ENCODE measurements around the gene VRK3.

The VRK3 gene

GRCh38 chr19:49937750-49938381 is 87.3 kb downstream of the VRK3 start:
- H3K4me2 ChIP-seq, result peak overlapping the region; percentile 6; the same call in 1 of the 2 replicates
- no peak overlapping the region for H3K9ac ChIP-seq
- no peaks in the 10 kb centered on the region for H4K20me1 ChIP-seq (ENCODE audit: insufficient read depth)
- H2AFZ ChIP-seq (ENCODE audit: low read depth), result peak overlapping the region; percentile 39
- no peaks in the 10 kb centered on the region for H3K79me2 ChIP-seq (ENCODE audit: insufficient read depth, low read depth)
- H3K27ac ChIP-seq, result no peak overlapping the region
- peaks cover 8% of the 10 kb centered on the region; the same call in 1 of the 2 replicates for H3K27me3 ChIP-seq (ENCODE audit: insufficient read depth, low read depth)
- H3K36me3 ChIP-seq (ENCODE audit: insufficient read depth), result no peaks in the 10 kb centered on the region
- TF ChIP-seq, protein P1, sequence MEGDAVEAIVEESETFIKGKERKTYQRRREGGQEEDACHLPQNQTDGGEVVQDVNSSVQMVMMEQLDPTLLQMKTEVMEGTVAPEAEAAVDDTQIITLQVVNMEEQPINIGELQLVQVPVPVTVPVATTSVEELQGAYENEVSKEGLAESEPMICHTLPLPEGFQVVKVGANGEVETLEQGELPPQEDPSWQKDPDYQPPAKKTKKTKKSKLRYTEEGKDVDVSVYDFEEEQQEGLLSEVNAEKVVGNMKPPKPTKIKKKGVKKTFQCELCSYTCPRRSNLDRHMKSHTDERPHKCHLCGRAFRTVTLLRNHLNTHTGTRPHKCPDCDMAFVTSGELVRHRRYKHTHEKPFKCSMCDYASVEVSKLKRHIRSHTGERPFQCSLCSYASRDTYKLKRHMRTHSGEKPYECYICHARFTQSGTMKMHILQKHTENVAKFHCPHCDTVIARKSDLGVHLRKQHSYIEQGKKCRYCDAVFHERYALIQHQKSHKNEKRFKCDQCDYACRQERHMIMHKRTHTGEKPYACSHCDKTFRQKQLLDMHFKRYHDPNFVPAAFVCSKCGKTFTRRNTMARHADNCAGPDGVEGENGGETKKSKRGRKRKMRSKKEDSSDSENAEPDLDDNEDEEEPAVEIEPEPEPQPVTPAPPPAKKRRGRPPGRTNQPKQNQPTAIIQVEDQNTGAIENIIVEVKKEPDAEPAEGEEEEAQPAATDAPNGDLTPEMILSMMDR (conservative IDR thresholded peaks at IDR 0.05; ENCODE audit: low read depth, low read length), result peak; percentile 98
- no peak overlapping the region for H3K4me3 ChIP-seq (IDR thresholded peaks at IDR 0.05; ENCODE audit: insufficient read depth, low read depth, low read length)
- H3K4me1 ChIP-seq (ENCODE audit: low read depth, poor library complexity, severe bottlenecking), result no peaks in the 10 kb centered on the region

- Histone ChIP-seq H2AFZ (ENCODE audit: low read depth) (no peak overlapping the region), H3K27ac (no peak overlapping the region), H3K9ac (no peak overlapping the region), H4K20me1 (ENCODE audit: insufficient read depth) (0 out of 2 replicates have a peak, but pooled peaks cover 3% of the 10 kb centered on the region), H3K36me3 (ENCODE audit: insufficient read depth) (peaks cover 5% of the 10 kb centered on the region; the same call in 1 of the 2 replicates), H3K4me3 (IDR thresholded peaks at IDR 0.05; ENCODE audit: insufficient read depth, low read depth, low read length) (no peak overlapping the region), H3K79me2 (ENCODE audit: insufficient read depth, low read depth) (peaks cover 4% of the 10 kb centered on the region; the same call in 1 of the 2 replicates), H3K4me1 (ENCODE audit: low read depth, poor library complexity, severe bottlenecking) (no peaks in the 10 kb centered on the region), H3K27me3 (ENCODE audit: insufficient read depth, low read depth) (no peaks in the 10 kb centered on the region; the same call in 1 of the 2 replicates), H3K4me2 (no peak overlapping the region)
- TF ChIP-seq, protein P1 (conservative IDR thresholded peaks at IDR 0.05; ENCODE audit: low read depth, low read length), result no peak
Observed at GRCh38 chr19:49936549-49936948, 88.6 kb downstream of the VRK3 start.

DNA sequence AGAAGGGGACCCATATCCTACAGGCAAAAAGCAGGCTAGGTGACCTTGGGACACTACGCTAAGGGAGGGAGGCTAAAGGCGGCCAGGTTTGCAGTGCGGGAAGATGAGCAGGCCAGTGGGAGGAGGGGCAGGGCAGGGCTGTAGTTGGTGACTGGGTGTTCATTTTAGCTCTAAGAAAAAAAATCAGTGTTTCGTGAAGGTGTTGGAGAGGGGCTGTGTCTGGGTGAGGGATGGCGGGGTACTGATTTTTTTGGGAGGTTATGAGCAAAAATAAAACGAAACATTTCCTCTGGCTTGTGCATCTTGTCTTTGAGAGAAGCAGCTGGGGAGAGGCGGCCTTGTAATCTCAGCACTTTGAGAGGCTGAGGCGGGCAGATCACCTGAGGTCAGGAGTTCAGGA is 91.5 kb downstream of the VRK3 start:
- Histone ChIP-seq H3K27ac (no peak overlapping the region), H3K27me3 (ENCODE audit: insufficient read depth, low read depth) (no peaks in the 10 kb centered on the region), H3K9ac (no peak overlapping the region), H2AFZ (ENCODE audit: low read depth) (no peak overlapping the region), H3K36me3 (ENCODE audit: insufficient read depth) (peaks cover 9% of the 10 kb centered on the region; the same call in 1 of the 2 replicates), H4K20me1 (ENCODE audit: insufficient read depth) (peaks cover 3% of the 10 kb centered on the region; the same call in 1 of the 2 replicates), H3K4me2 (no peak overlapping the region), H3K79me2 (ENCODE audit: insufficient read depth, low read depth) (peaks cover 29% of the 10 kb centered on the region), H3K4me1 (ENCODE audit: low read depth, poor library complexity, severe bottlenecking) (peaks cover 3% of the 10 kb centered on the region), H3K4me3 (IDR thresholded peaks at IDR 0.05; ENCODE audit: insufficient read depth, low read depth, low read length) (no peak overlapping the region)
- TF ChIP-seq, protein P1 (conservative IDR thresholded peaks at IDR 0.05; ENCODE audit: low read depth, low read length), result no peak

- no peak overlapping the region for H2AFZ ChIP-seq (ENCODE audit: low read depth)
- H3K4me1 ChIP-seq (ENCODE audit: low read depth, poor library complexity, severe bottlenecking), result peaks cover 7% of the 10 kb centered on the region
- no peak overlapping the region for H3K4me3 ChIP-seq (IDR thresholded peaks at IDR 0.05; ENCODE audit: insufficient read depth, low read depth, low read length)
- peaks cover 9% of the 10 kb centered on the region; the same call in 1 of the 2 replicates for H3K36me3 ChIP-seq (ENCODE audit: insufficient read depth)
- H3K9ac ChIP-seq, result no peak overlapping the region
- no peak overlapping the region for H3K27ac ChIP-seq
- H4K20me1 ChIP-seq (ENCODE audit: insufficient read depth), result peaks cover 3% of the 10 kb centered on the region; the same call in 1 of the 2 replicates
- no peak overlapping the region for H3K4me2 ChIP-seq
- H3K27me3 ChIP-seq (ENCODE audit: insufficient read depth, low read depth), result no peaks in the 10 kb centered on the region
- TF ChIP-seq, protein P1 (conservative IDR thresholded peaks at IDR 0.05; ENCODE audit: low read depth, low read length), result no peak
- peaks cover 39% of the 10 kb centered on the region for H3K79me2 ChIP-seq (ENCODE audit: insufficient read depth, low read depth)
Observed at GRCh38 chr19:49932731-49933131, 92.4 kb downstream of the VRK3 start.
